ENCODE data around the gene LPAR5. TPM values are rescaled to one million over a fixed set of nuclear protein-coding genes. Genes with fewer than 3 reads are reported as not detected.

Gene LPAR5
- total RNA-seq, 4 donors from 2014 or later: 0.82 to 4.0 (median 2.3) TPM

GRCh38 chr12:6605421-6606330 is 30.1 kb downstream of the LPAR5 start:
- no peak for TF ChIP-seq CTCF (IDR thresholded peaks at IDR 0.05; ENCODE audit: low read depth)

- no peak for TF ChIP-seq CTCF (IDR thresholded peaks at IDR 0.05; ENCODE audit: low read depth)
Measured at GRCh38 chr12:6604259-6605029, 31.3 kb downstream of the LPAR5 start.

- no peak for TF ChIP-seq CTCF (IDR thresholded peaks at IDR 0.05; ENCODE audit: low read depth)
Measured at GRCh38 chr12:6603095-6603567, 32.6 kb downstream of the LPAR5 start.

GRCh38 chr12:6602526-6602925 is 33.2 kb downstream of the LPAR5 start:
- no peak for TF ChIP-seq CTCF (IDR thresholded peaks at IDR 0.05; ENCODE audit: low read depth)

- no peak for TF ChIP-seq CTCF (IDR thresholded peaks at IDR 0.05; ENCODE audit: low read depth)
Measured at GRCh38 chr12:6592087-6592486, 43.7 kb downstream of the LPAR5 start.

- TF ChIP-seq CTCF (IDR thresholded peaks at IDR 0.05; ENCODE audit: low read depth): no peak
Measured at GRCh38 chr12:6584293-6584692, 51.5 kb downstream of the LPAR5 start.

GRCh38 chr12:6582959-6583358 is 52.8 kb downstream of the LPAR5 start:
- no peak for TF ChIP-seq CTCF (IDR thresholded peaks at IDR 0.05; ENCODE audit: low read depth)

Measured in subcutaneous adipose tissue (tissue), 4 donors.